Measurements from ENCODE around the gene SMOC2. TPM values are rescaled to one million over a fixed set of nuclear protein-coding genes. Genes with fewer than 3 reads are reported as not detected.

Gene SMOC2
- total RNA-seq, 3 donors from 2014 or later = 11.4 to 40.4 (median 18.8) TPM

- DNase-seq (no peak), ATAC-seq (no peak)
- H3K4me3 ChIP-seq = no peak overlapping the region
- no peaks in the 10 kb centered on the region for H3K9me3 ChIP-seq
- intact Hi-C loops (cut with DNase I, micrococcal nuclease) = no loop called here
- no peak for TF ChIP-seq CTCF (IDR thresholded peaks at IDR 0.05)
- no peaks in the 10 kb centered on the region for H3K4me1 ChIP-seq (ENCODE audit: low read depth)
- no peaks in the 10 kb centered on the region for H3K36me3 ChIP-seq (ENCODE audit: low read depth)
Observed at GRCh38 chr6:168493976-168494375, 53.0 kb downstream of the SMOC2 start.

DNA sequence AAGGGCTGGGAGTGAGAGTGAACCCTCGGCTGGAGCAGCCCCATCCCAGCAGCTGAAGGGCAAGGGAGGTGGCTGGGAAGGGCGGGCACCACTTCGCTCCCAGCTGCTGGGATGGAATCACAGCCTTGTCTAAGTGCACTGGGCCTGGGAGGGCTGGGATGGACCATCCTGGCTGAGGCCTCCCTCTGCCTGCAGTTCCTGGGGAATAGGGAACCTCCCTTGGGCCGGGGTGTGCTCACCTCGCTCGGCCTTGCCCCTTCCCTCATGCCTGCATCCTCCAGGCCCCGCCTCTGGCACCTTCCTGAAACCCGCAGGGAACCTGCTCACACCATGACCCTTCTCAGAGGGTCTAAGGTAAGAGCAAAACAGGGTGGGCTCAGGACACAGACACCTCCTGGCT, 53.7 kb downstream of the SMOC2 start:
- intact Hi-C loops (cut with DNase I, micrococcal nuclease) = no loop called here
- H3K36me3 ChIP-seq (ENCODE audit: low read depth) = no peaks in the 10 kb centered on the region
- no peaks in the 10 kb centered on the region for H3K4me1 ChIP-seq (ENCODE audit: low read depth)
- H3K9me3 ChIP-seq = no peaks in the 10 kb centered on the region
- TF ChIP-seq CTCF (IDR thresholded peaks at IDR 0.05) = no peak
- no peak overlapping the region for H3K4me3 ChIP-seq
- DNase-seq (no peak), ATAC-seq (no peak)

DNA sequence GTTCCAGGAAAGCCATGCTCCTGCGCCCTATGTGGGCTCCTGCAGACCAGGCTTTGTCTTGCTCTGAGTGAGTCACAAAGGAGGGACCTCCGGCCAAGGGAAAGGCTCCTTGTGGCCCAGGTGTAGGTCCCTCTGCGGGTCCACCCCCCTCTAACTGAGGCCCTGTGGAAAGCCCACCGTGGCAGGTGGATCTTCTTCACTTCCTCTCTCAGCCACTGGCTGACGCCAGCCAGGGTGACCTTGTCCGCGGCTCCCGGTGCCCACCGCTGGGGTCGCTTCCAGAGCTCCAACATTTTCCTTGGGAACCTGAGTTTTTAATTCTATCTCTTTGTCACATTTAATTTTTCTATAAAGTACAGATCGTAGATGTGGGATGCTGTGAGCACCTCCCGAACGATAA, 54.1 kb downstream of the SMOC2 start:
- intact Hi-C loops (cut with DNase I, micrococcal nuclease) = no loop called here
- ATAC-seq = no peak

DNA sequence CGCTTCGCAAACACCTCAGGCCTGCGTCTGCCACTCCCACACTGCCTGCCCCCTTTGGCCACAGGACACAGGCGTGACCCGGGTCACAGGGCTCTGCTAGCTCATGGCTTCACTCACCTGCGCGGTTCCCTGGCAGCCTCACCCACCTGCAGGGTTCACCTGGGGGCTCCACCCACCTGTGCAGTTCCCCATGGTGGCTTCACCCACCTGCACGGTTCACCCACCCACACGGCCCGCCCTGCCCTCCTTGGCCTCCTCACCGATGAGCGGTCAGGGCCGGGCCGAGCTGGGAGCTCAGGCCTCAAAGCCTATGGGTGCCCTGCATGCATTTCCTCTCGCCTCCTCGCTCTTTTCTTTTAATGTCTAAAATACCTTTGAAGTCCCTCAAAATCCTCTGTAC, 54.7 kb downstream of the SMOC2 start:
- intact Hi-C loops (cut with DNase I, micrococcal nuclease) = no loop called here
- DNase-seq (no peak), ATAC-seq (no peak)
- TF ChIP-seq CTCF (IDR thresholded peaks at IDR 0.05) = no peak
- no peaks in the 10 kb centered on the region for H3K36me3 ChIP-seq (ENCODE audit: low read depth)
- H3K9me3 ChIP-seq = no peaks in the 10 kb centered on the region
- H3K4me3 ChIP-seq = no peak overlapping the region
- no peaks in the 10 kb centered on the region for H3K4me1 ChIP-seq (ENCODE audit: low read depth)

More for the DNA sequence above, 54.1 kb downstream of the SMOC2 start:
- Histone ChIP-seq H3K9me3 (no peaks in the 10 kb centered on the region), H3K36me3 (ENCODE audit: low read depth) (no peaks in the 10 kb centered on the region), H3K4me3 (no peak overlapping the region), H3K4me1 (ENCODE audit: low read depth) (no peaks in the 10 kb centered on the region)
- DNase-seq = no peak
- TF ChIP-seq CTCF (IDR thresholded peaks at IDR 0.05) = no peak

DNA sequence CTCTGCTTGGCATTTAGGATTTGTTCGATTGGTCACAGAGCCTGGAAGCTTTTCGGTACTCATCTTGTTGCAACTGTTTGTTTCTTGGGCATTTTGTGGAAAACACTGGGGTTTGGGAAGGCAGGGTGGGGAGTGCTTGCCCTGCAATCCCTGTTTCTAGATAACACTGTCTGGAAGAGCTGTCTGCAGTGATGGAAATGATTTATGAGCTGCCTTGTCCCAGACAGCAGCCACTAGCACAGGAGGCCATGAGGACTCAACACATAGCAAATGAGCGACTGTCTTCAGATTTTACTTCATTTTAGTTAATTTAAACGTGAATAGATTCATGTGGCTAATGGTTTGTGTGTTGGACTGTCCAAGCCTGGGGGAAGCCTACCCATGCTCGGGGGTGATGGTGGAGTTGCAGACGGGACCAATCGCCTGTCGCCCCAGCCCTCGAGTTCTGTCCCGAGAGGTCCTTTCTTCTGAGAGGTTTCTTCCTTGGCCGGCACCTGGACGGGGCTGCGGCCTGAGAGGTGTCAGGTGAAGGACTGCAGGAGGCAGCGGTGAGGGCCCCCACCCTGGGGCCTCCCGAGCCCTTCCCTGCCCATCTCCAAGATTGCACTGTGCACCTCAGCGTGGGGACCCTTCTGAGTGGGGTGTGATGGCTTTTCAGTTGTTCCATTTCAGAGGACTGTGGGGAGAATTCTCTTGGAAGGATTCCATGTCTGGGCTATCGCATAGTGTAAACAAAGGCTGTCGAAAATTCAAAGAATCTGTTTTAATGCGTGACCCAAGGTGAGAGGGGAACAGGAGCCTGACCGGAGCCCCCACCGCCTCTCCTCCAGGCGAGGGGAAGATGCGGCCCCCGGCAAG, 55.4 kb downstream of the SMOC2 start:
- no peaks in the 10 kb centered on the region for H3K36me3 ChIP-seq (ENCODE audit: low read depth)
- DNase-seq (no peak), ATAC-seq (no peak)
- H3K4me3 ChIP-seq = no peak overlapping the region
- no peak for TF ChIP-seq CTCF (IDR thresholded peaks at IDR 0.05)
- no peaks in the 10 kb centered on the region for H3K9me3 ChIP-seq
- no peaks in the 10 kb centered on the region for H3K4me1 ChIP-seq (ENCODE audit: low read depth)
- intact Hi-C loops (cut with DNase I, micrococcal nuclease) = no loop called here

Data from mucosa of descending colon (tissue), 3 donors.